Mucosa of descending colon (tissue), 3 donors: Measurements from ENCODE around the gene AGT. TPM values are rescaled to one million over a fixed set of nuclear protein-coding genes. Genes with fewer than 3 reads are reported as not detected.

Experiments
- ATAC-seq: fragments of 200-7000 bp; cut with Tn5 transposase; one replicate; pipeline ENCODE4 v1.9.1; 2020; ENCODE audit warnings: mild to moderate bottlenecking, moderate library complexity
- DNase-seq, 3 donors: peaks; one replicate each; pipeline ENCODE4 v3.0.0-alpha.2; 2020
- H3K36me3 ChIP-seq: fragments of 200-600 bp; one replicate; pipeline ENCODE4 v1.8.0; 2021; ENCODE audit warnings: low read depth, mild to moderate bottlenecking
- H3K4me1 ChIP-seq: fragments of 200-600 bp; one replicate; pipeline ENCODE4 v1.8.0; 2021; ENCODE audit warnings: low read depth, mild to moderate bottlenecking
- H3K4me3 ChIP-seq: fragments of 200-600 bp; one replicate; pipeline ENCODE4 v1.8.0; 2021; ENCODE audit warnings: mild to moderate bottlenecking
- H3K9me3 ChIP-seq: fragments of 200-600 bp; one replicate; pipeline ENCODE4 v1.8.0; 2021; ENCODE audit warnings: mild to moderate bottlenecking
- intact Hi-C, 2 donors: fragments of 100-400 bp; cut with DNase I in 1 of 2; cut with micrococcal nuclease in 1 of 2; formaldehyde crosslinking; loops; one replicate each; pipeline versions ENCODE4 v1.11.0 to v1.11.1; 2022; cut with DNase I, micrococcal nuclease
- total RNA-seq, 3 donors: library from RNA; stranded (reverse); fragmentation: NEBNext Ultra II Directional in 2 of 3; extraction: Animal tissue kit (Norgen Biotek cat#: 25700) in 2 of 3; gene quantifications; one replicate each; pipeline versions ENCODE4 v1.2.1 to v1.2.4, GENCODE V29; 2021 to 2023
- TF ChIP-seq, protein P1 (sequence below): fragments of 200-600 bp; IDR thresholded peaks from one replicate; pipeline ENCODE4 v1.8.0; 2022; ENCODE audit warnings: antibody characterized with exemption, mild to moderate bottlenecking
- donor health status: DM: no; HTN: no; CAD: no; lungs with moderate emphysema.
- donor health status: DM: no; HTN: no; CAD: no.
- donor health status: DM: no; HTN: yes; CAD: no.

Gene AGT
- total RNA-seq, 3 donors from 2014 or later = 1.0 to 4.8 (median 1.1) TPM

DNA sequence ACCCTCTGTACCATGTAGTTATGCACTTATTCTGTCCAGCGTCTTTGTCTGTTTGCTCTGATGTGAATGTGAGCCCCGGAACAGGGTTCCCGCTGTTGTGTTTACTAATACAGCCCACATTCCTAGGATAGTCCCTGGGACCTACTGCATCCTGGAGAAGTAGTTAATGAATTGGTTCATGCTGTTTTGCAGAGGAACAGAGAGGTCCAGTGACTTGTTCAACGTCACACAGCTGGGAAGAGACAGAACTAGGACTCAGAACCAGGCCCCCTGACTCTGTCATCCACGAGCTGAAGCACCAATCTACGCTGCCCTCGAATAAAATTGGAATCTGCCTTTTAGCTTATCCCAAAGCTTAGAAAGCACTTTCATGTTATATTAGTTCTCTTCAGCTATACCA lies 784 bp downstream of the AGT start:
- TF ChIP-seq, protein P1, sequence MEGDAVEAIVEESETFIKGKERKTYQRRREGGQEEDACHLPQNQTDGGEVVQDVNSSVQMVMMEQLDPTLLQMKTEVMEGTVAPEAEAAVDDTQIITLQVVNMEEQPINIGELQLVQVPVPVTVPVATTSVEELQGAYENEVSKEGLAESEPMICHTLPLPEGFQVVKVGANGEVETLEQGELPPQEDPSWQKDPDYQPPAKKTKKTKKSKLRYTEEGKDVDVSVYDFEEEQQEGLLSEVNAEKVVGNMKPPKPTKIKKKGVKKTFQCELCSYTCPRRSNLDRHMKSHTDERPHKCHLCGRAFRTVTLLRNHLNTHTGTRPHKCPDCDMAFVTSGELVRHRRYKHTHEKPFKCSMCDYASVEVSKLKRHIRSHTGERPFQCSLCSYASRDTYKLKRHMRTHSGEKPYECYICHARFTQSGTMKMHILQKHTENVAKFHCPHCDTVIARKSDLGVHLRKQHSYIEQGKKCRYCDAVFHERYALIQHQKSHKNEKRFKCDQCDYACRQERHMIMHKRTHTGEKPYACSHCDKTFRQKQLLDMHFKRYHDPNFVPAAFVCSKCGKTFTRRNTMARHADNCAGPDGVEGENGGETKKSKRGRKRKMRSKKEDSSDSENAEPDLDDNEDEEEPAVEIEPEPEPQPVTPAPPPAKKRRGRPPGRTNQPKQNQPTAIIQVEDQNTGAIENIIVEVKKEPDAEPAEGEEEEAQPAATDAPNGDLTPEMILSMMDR = no peak
- DNase-seq (no peak), ATAC-seq (no peak)
- H3K4me3 ChIP-seq = no peak overlapping the region
- H3K4me1 ChIP-seq = peaks cover 9% of the 10 kb centered on the region
- no peaks in the 10 kb centered on the region for H3K9me3 ChIP-seq
- intact Hi-C loops = no loop called here
- no peaks in the 10 kb centered on the region for H3K36me3 ChIP-seq

DNA sequence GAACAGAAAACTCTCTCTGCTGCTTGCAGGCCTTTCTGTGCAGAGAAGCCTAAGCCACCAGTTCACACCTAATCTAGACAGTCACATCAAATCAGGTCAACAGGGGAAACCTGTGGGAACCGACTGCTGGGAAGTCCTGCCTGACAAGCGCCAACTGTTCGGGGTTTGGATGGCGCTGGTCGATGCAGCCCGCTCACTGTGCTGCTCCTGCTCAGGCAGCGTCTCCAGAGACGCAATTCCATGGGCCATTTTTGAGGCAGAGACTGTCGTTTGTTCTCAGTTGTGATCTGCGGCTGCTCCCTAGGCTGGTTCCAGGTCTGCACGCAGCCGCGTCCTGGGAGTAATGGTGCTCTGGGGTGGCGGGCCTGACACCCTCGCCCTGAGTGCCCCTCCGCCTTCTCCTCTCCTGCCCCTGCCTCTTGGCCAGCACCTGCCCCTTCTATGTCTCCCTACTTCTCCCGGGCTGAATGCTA lies 1.4 kb downstream of the AGT start:
- TF ChIP-seq, protein P1 = no peak
- Histone ChIP-seq H3K36me3 (no peaks in the 10 kb centered on the region), H3K9me3 (no peaks in the 10 kb centered on the region), H3K4me3 (no peak overlapping the region), H3K4me1 (peaks cover 13% of the 10 kb centered on the region)
- DNase-seq (no peak), ATAC-seq (no peak)
- intact Hi-C loops = no loop called here

DNA sequence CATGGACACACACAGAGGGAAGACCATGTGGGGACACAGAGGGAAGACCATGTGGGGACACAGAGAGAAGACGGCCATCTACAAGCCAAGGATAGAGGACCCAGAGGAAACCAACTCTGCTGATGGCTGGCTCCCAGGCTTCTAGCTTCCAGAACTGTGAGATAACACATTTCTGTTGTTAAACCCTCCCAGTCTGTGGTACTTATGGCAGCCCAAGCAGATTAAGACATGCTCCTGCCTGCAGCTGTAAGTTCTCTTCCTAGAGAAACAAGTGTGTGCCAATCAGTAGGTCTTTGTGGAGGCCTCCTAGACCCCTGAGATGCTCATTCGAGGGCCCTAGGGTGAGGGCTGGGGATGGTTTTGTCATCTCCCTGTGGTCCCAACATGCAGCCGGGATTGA lies 2.7 kb downstream of the AGT start:
- Histone ChIP-seq H3K4me3 (no peak overlapping the region), H3K36me3 (no peaks in the 10 kb centered on the region), H3K9me3 (no peaks in the 10 kb centered on the region), H3K4me1 (peaks cover 13% of the 10 kb centered on the region)
- ATAC-seq = no peak
- DNase-seq = no peak
- TF ChIP-seq, protein P1 = no peak
- intact Hi-C loops = no loop called here

DNA sequence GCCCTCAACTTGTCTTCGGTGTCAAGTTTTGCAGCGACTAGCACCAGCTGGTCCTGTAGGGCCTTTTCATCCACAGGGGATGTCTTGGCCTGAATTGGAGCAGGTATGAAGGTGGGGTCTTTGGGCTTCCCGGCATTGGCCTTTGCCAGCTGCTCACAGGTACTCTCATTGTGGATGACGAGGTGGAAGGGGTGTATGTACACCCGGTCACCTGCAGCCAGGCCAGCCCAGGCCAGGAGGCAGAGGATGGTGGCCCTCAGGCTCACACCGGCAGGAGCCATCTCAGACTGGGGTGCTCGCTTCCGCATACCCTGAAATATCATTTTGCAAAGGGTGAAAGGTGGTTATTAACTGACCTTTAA lies 3.4 kb downstream of the AGT start:
- TF ChIP-seq, protein P1 = no peak

DNA sequence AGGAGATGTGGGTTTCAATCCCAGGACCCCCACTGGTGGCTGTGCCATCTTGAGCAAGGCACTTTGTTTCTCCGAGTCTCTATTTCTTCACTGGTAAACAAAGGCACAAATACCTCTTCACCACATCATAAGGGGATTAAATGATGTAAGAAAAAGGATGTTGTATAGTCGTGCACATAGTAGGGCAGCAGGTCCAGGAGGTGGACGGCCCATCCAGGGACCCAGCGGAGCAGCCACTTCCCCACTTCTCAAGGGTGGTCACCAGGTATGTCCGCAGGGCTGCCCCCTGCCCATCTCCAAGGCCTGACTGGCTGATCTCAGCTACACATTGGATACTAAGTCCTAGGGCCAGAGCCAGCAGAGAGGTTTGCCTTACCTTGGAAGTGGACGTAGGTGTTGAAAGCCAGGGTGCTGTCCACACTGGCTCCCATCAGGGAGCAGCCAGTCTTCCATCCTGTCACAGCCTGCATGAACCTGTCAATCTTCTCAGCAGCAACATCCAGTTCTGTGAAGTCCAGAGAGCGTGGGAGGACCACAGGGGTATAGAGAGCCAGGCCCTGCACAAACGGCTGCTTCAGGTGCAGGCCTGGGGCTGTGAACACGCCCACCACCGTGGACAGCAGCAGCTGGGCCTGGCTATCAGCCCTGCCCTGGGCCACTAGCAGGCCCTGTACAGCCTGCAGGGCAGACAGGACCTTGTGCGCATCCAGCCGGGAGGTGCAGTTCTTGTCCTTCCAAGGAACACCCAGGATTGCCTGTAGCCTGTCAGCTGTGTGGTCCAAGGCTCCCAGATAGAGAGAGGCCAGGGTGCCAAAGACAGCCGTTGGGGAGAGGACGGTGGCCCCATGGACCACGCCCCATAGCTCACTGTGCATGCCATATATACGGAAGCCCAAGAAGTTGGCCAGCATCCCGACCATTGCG lies 4.0 kb downstream of the AGT start:
- Histone ChIP-seq H3K4me3 (no peak overlapping the region), H3K4me1 (peaks cover 19% of the 10 kb centered on the region), H3K36me3 (no peaks in the 10 kb centered on the region), H3K9me3 (no peaks in the 10 kb centered on the region)
- intact Hi-C loops = no loop called here
- ATAC-seq = no peak
- no peak for DNase-seq
- TF ChIP-seq, protein P1 = no peak

More for the DNA sequence above, 3.4 kb downstream of the AGT start:
- intact Hi-C loops = no loop called here
- no peak for ATAC-seq
- DNase-seq = no peak
- Histone ChIP-seq H3K4me1 (peaks cover 13% of the 10 kb centered on the region), H3K4me3 (no peak overlapping the region), H3K36me3 (no peaks in the 10 kb centered on the region), H3K9me3 (no peaks in the 10 kb centered on the region)
